Measurements from ENCODE around the gene STAT5A.

The STAT5A gene

GRCh38 chr17:42270170-42270535 is 18.1 kb upstream of the STAT5A start:
- no peak for DNase-seq

- DNase-seq, result no peak
These were observed 17.7 kb upstream of the STAT5A start for GRCh38 chr17:42270596-42270995.

GRCh38 chr17:42271006-42271778 is 17.1 kb upstream of the STAT5A start:
- no peak for DNase-seq

- DNase-seq, result no peak
These were observed 16.6 kb upstream of the STAT5A start for GRCh38 chr17:42271779-42272035.

- DNase-seq, result peak; percentile 69
These were observed 16.0 kb upstream of the STAT5A start for GRCh38 chr17:42272162-42272907.

GRCh38 chr17:42273474-42274252 is 14.6 kb upstream of the STAT5A start:
- DNase-seq, result peak; percentile 39

GRCh38 chr17:42274253-42274542 is 14.1 kb upstream of the STAT5A start:
- no peak for DNase-seq

GRCh38 chr17:42274812-42275526 is 13.3 kb upstream of the STAT5A start:
- no peak for DNase-seq

GRCh38 chr17:42275527-42276358 is 12.6 kb upstream of the STAT5A start:
- peak; percentile 44 for DNase-seq

- DNase-seq, result peak; percentile 76
These were observed 12.0 kb upstream of the STAT5A start, which contains the start of gene STAT5B for GRCh38 chr17:42276359-42276608. STAT5B (minus strand) TSS chr17:42276391; CDS start chr17:42232127, 44,264 bp downstream.

GRCh38 chr17:42276609-42277341 is 11.5 kb upstream of the STAT5A start:
- DNase-seq, result peak; percentile 43

- DNase-seq, result no peak
These were observed 11.0 kb upstream of the STAT5A start for GRCh38 chr17:42277342-42277712.

- DNase-seq, result no peak
These were observed 8.3 kb upstream of the STAT5A start for GRCh38 chr17:42279776-42280630.

- no peak for DNase-seq
These were observed 6.7 kb upstream of the STAT5A start for GRCh38 chr17:42281571-42282096.

- DNase-seq, result no peak
These were observed 5.7 kb upstream of the STAT5A start for GRCh38 chr17:42282478-42283080.

GRCh38 chr17:42283241-42284023 is 4.9 kb upstream of the STAT5A start:
- DNase-seq, result no peak

- no peak for DNase-seq
These were observed 4.3 kb upstream of the STAT5A start for GRCh38 chr17:42284024-42284369.

- no peak for DNase-seq
These were observed 3.7 kb upstream of the STAT5A start for GRCh38 chr17:42284566-42284965.

GRCh38 chr17:42285346-42286050 is 2.8 kb upstream of the STAT5A start:
- no peak for DNase-seq
